Fibroblast of villous mesenchyme (primary cell): ENCODE data around the gene SSC5D. TPM values are rescaled to one million over a fixed set of nuclear protein-coding genes. Genes with fewer than 3 reads are reported as not detected.
"Not testable (repeated sequence)": the region's sequence is repeated elsewhere in the genome, so short reads cannot be mapped to it uniquely, and the experiment has no call there.

Experiments
- DNase-seq: peaks from one replicate; pipeline ENCODE4 v3.0.0-alpha.2; 2010; ENCODE audit warnings: low read depth
- H3K4me3 ChIP-seq: 2 replicates; pipeline ENCODE4 v1.5.1; 2011; ENCODE audit warnings: low read depth, mild to moderate bottlenecking, low read length
- CTCF ChIP-seq: IDR thresholded peaks from 2 replicates; pipeline ENCODE4 v1.5.1; 2012; ENCODE audit warnings: low read depth, mild to moderate bottlenecking, low read length; ENCODE audit not compliant: insufficient read depth
- total RNA-seq: library from RNA; depleted of rRNA; stranded (reverse); fragments of >200 nt; gene quantifications from 2 replicates; pipeline ENCODE4 v1.2.3, GENCODE V29; 2012

Gene SSC5D
- total RNA-seq, 1 donor, result 21.2 TPM

DNA sequence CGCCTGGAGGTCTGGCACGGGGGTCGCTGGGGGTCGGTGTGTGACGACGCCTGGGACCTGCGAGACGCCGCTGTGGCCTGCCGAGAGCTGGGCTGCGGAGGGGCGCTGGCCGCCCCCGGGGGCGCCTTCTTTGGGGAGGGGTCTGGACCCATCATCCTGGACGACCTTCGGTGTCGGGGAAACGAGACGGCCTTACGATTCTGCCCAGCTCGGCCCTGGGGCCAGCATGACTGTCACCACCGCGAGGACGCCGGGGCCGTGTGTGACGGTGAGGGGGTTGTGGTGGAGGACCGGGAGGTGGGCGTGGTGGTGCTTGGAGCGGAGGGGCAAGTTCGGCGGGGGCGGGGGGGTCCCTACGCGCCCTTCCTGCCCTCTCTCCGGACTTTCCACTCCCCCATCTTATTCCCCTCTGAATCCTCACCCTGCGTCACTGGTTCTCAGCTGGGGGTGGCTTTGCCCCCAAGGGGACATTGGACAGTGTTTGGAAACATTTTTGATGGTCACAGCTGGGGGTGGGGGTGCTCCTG is 5.5 kb downstream of the SSC5D start:
- DNase-seq, result no peak
- TF ChIP-seq CTCF, result no peak
- peak overlapping the region; percentile 40 for H3K4me3 ChIP-seq

- H3K4me3 ChIP-seq, result peak overlapping the region; percentile 40
- DNase-seq, result peak; percentile 56
- no peak for TF ChIP-seq CTCF
Observed at GRCh38 chr19:55494172-55494761, 6.0 kb downstream of the SSC5D start.

GRCh38 chr19:55495646-55496349 is 7.6 kb downstream of the SSC5D start:
- DNase-seq, result no peak
- TF ChIP-seq CTCF, result no peak
- H3K4me3 ChIP-seq, result no peak overlapping the region

- DNase-seq, H3K4me3 ChIP-seq: not testable (repeated sequence)
Observed at GRCh38 chr19:55496820-55497219, 8.6 kb downstream of the SSC5D start.

DNA sequence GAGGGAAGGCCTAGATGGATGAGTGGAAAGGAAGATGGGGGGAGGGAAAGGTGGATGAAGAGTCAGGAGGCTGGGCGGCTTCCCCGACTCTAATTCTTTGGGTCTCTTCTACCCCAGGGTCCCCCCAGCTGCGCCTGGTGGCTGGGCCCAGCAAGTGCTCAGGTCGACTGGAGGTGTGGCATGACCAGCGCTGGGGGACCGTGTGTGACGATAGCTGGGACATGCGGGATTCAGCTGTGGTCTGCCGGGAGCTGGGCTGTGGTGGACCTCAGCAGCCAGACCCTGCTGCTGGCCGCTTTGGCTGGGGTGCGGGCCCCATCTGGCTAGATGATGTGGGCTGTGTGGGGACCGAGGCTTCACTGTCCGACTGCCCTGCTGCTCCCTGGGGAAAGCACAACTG is 9.5 kb downstream of the SSC5D start:
- H3K4me3 ChIP-seq, result no peak overlapping the region
- DNase-seq, result no peak
- TF ChIP-seq CTCF, result no peak

GRCh38 chr19:55498246-55498840 is 10.1 kb downstream of the SSC5D start:
- TF ChIP-seq CTCF, result no peak
- no peak overlapping the region for H3K4me3 ChIP-seq
- DNase-seq, result no peak

DNA sequence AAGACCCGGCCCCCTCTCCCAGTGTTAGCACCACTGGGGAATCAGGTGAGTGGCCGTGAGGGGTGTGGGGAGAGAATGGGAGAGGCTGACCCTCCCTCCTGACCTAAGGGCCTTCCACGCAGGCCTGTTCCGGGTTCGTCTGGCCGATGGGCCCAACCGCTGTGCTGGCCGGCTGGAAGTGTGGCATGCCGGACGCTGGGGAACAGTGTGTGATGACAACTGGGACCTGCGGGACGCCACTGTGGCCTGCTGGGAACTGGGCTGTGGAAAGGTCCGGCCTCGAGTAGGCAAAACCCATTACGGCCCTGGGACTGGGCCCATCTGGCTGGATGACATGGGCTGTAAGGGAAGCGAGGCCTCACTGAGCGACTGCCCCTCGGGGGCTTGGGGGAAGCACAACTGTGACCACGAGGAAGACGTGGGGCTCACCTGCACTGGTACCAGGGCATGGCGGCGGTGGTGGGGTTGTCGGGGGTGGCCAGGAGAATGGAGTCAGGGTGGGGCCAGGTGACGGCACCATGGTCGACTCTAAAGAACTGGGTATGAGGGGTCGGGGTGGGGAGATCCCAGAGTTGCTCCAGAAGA is 12.2 kb downstream of the SSC5D start:
- no peak for TF ChIP-seq CTCF
- H3K4me3 ChIP-seq, result no peak overlapping the region
- DNase-seq, result no peak
